Measurements from ENCODE around the gene NTRK3. TPM values are rescaled to one million over a fixed set of nuclear protein-coding genes. Genes with fewer than 3 reads are reported as not detected.

Gene NTRK3
- polyA plus RNA-seq, 3 donors = 0.79 to 3.0 (median 2.0) TPM

GRCh38 chr15:88108991-88109390 is 147.5 kb downstream of the NTRK3 start:
- no peak overlapping the region for H3K27ac ChIP-seq (ENCODE audit: low read depth, low read length)
- 64 to 87% (median 78%) methylated on average over 12 of the region's 12 CpGs for WGBS, 3 donors

DNA sequence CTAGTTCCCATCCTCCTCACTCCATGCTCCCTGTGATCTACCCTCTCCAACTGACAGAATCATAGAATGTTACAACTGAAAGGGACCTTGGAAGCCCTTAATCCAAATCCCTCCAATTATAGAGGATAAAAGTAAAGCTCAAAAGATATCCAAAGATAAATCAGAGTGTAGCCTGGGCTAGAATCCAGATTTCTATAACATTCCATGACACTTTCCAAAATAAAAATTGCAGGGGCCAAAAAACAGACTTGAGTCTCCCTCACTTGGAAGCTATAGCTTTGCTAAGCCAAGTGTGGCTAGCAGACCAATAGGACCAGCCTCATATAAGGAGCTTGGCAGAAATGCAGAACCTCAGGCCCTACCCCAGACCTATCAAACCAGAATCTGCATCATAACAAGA is 148.1 kb downstream of the NTRK3 start:
- H3K27ac ChIP-seq (ENCODE audit: low read depth, low read length) = no peak overlapping the region

- no peak overlapping the region for H3K27ac ChIP-seq (ENCODE audit: low read depth, low read length)
- WGBS, 3 donors = 77 to 91% (median 86%) methylated on average over 6 of the region's 6 CpGs
These were observed 150.5 kb downstream of the NTRK3 start for GRCh38 chr15:88106074-88106473.

DNA sequence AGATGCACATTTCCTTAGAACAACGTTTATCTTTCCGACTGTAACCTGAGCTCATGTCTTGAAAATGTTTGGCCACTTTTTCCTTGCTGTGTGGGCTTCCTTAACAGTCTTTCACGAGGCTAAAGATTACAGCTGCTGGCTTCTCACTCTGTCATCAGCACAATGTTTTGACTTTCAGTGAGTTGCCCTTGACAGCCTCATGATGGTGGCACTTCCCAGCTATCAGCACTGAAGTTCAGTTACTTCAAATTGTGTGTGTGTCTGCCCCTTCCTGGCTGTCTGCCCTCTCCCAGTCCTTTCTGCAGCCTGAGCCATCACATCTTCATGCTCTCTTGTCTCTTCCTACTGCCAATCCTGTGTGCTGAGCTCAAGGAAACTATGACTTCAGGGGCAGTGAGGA is 152.2 kb downstream of the NTRK3 start:
- H3K27ac ChIP-seq (ENCODE audit: low read depth, low read length) = no peak overlapping the region
- WGBS, 3 donors = 46 to 61% (median 57%) methylated on average over 3 of the region's 3 CpGs

DNA sequence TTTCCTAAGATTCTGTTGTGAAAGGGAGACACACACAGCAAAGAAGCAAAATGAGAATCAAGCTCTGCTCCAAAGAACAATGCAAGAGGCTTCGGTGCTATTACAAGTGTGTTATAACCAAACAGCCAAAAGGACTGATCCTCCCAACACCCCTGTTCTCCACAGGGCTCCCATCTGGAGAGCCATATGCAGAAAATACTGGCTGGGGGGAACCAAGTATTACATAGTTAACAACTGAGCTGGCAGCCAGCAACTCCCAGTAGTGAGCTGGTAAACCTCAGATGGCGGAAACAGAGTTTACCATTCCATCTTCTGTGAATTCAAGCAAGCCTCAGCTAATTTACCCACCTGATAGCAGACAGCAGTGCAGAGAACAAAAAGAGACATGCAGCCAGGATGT is 156.4 kb downstream of the NTRK3 start:
- no peak overlapping the region for H3K27ac ChIP-seq (ENCODE audit: low read depth, low read length)
- 71 to 91% (median 86%) methylated on average over 2 of the region's 2 CpGs for WGBS, 3 donors

DNA sequence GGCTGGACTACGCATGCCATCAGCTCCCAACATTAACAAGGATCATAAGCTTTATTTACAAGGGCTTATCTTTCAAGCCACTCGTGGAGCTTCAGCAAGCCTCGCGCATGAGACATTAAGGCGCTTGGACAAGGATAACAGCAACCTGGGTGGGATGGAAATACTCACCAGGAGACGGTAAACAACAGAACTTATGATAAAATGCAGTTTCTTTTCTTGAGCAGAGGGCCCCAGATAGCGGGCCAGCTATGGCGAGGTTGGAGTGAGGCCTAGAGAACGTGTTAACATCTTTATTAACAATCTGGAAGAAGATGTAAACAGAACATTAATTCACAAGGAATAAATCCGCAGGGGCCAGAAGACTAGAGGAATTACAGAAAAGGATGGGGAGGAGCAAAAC is 158.2 kb downstream of the NTRK3 start:
- no peak overlapping the region for H3K27ac ChIP-seq (ENCODE audit: low read depth, low read length)
- WGBS, 3 donors = 60 to 82% (median 69%) methylated on average over 10 of the region's 10 CpGs

- WGBS, 3 donors = 73 to 85% (median 85%) methylated on average over 3 of the region's 3 CpGs
- no peak overlapping the region for H3K27ac ChIP-seq (ENCODE audit: low read depth, low read length)
These were observed 165.0 kb downstream of the NTRK3 start for GRCh38 chr15:88091444-88092016.

- H3K27ac ChIP-seq (ENCODE audit: low read depth, low read length) = no peak overlapping the region
- 18 to 39% (median 35%) methylated on average over 6 of the region's 6 CpGs for WGBS, 3 donors
These were observed 166.0 kb downstream of the NTRK3 start for GRCh38 chr15:88090481-88091011.

DNA sequence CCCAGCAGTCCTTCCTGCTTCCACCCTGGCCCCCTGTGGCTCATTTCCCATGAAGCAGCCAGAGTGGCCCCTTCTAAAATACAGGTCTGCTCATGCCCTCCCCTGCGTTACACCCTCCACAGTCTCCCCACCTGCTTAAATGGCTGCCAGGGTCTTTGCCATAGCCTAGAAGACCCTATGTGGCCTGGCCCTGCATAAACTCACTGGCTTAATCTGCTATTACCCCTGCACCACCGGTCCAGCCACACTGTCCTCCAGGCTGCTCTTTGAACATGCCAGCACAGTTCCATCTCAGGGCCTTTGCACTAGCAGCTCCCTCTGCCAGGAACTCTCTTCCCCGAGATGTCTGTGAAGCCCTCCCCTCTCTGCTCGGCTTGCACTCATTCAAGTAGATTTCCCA is 166.8 kb downstream of the NTRK3 start:
- WGBS, 3 donors = 48 to 63% (median 58%) methylated on average over 4 of the region's 4 CpGs
- no peak overlapping the region for H3K27ac ChIP-seq (ENCODE audit: low read depth, low read length)

GRCh38 chr15:88089024-88089620 is 167.4 kb downstream of the NTRK3 start:
- H3K27ac ChIP-seq (ENCODE audit: low read depth, low read length) = no peak overlapping the region
- 40 to 43% (median 43%) methylated on average over 6 of the region's 6 CpGs for WGBS, 3 donors

GRCh38 chr15:88083811-88084760 is 172.5 kb downstream of the NTRK3 start:
- WGBS, 3 donors = 29 to 38% (median 29%) methylated on average over 9 of the region's 9 CpGs
- no peak overlapping the region for H3K27ac ChIP-seq (ENCODE audit: low read depth, low read length)

GRCh38 chr15:88080616-88081015 is 175.9 kb downstream of the NTRK3 start:
- 56 to 80% (median 73%) methylated on average over 3 of the region's 3 CpGs for WGBS, 3 donors

DNA sequence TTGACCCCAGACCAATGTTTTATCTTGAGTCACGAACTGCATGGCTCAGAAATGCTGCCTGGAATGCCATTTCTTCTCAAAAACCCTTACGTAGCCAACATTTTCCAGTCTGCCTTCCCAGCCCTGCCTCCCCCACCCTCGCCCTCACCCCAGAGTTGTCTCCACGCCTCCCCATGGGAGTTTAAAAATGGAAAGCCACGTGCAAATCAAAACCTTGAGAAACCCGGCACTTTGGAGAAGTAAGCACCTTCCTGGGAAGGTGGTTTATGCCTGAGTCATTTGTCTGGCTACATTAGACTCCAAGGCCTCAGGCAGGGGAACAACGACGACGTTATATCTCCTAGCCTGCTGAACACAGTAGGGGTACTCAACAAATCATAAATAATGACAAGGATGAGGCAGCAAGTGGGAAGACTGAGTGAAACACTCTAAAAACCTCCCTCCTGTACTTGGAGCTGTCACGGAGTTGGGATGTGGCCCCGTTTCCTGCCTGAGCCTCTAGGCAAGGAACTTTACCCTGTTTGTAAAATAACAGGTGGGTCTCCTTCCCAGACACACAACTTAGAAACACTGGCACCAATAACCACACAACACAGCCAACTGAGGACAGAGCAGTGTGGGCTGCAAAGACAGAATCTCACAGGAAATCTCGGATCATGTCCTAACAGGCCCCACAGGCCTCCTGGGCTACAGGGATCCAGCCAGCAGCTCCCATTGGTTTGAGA is 179.1 kb downstream of the NTRK3 start:
- no peak overlapping the region for H3K27ac ChIP-seq (ENCODE audit: low read depth, low read length)
- 54 to 62% (median 60%) methylated on average over 12 of the region's 12 CpGs for WGBS, 3 donors

More at GRCh38 chr15:88080616-88081015, 175.9 kb downstream of the NTRK3 start:
- no peak overlapping the region for H3K27ac ChIP-seq (ENCODE audit: low read depth, low read length)

- WGBS, 3 donors = 62 to 100% (median 76%) methylated on average over 1 of the region's 1 CpG
- H3K27ac ChIP-seq (ENCODE audit: low read depth, low read length) = no peak overlapping the region
These were observed 180.2 kb downstream of the NTRK3 start for GRCh38 chr15:88076328-88076727.

DNA sequence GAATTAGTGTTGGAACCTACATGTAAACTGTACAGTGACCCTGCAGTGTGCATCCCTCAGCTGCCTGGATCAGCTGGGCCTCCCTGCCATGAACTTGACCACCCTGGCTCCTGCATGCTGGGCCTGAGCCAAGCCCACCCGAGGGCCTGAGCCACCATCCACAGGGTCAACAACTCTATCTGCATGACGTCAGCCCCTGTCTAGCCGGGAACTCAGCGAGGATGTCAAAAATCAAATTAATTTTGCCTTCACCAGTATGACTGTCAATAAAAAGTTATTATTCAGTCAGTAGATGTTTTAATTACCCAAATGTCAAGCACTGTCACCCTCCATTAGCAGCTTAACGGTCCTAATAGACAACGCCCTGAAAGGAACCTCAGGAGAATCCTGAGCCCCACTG is 181.4 kb downstream of the NTRK3 start:
- H3K27ac ChIP-seq (ENCODE audit: low read depth, low read length) = no peak overlapping the region
- WGBS, 3 donors = 58 to 84% (median 74%) methylated on average over 6 of the region's 6 CpGs

GRCh38 chr15:88074386-88074785 is 182.2 kb downstream of the NTRK3 start:
- no peak overlapping the region for H3K27ac ChIP-seq (ENCODE audit: low read depth, low read length)
- WGBS, 3 donors = 63 to 86% (median 80%) methylated on average over 5 of the region's 5 CpGs

- WGBS, 3 donors = 32 to 86% (median 75%) methylated on average over 2 of the region's 2 CpGs
- no peak overlapping the region for H3K27ac ChIP-seq (ENCODE audit: low read depth, low read length)
These were observed 183.2 kb downstream of the NTRK3 start for GRCh38 chr15:88073391-88073691.

DNA sequence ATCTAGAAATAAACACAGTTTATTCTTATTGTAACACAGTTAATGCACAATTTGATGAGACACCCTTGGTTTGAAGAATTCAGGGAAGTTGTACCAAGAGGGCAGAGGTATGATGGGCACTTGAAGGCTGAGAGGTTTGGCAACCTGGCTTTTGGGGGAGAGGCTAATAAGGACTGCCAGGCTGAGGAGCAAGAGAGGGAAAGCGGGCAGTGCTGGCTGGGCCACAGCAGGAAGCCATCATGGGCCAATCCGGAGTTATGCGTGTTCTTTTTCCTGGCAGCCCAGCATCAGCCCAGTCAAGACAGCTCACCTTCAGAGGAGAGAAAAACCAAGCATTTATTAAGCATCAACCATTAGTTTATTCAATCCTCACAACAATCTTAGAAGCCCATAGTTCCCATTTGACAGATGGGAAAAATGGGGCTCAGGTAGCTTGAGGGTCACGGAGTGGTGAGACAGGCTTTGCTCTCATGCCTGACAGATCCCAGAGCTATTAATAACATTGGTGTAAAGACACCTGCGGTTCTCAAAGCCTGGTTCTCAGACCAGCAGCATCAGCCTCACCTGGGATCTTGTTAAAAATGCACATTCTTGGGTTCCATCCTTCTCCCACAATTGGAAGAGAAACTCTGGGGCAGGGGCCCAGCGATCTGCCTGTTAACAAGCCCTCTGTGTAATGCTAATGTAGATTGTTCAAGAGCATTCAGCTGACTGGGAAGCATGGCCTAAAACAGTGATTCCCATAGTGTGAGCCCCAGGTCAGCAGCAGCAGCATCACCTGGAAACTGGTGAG is 183.7 kb downstream of the NTRK3 start:
- 56 to 87% (median 78%) methylated on average over 6 of the region's 6 CpGs for WGBS, 3 donors

More for the DNA sequence above, 183.7 kb downstream of the NTRK3 start:
- no peak overlapping the region for H3K27ac ChIP-seq (ENCODE audit: low read depth, low read length)

Measured in adipose tissue (tissue), 3 donors.